K562 (cell line): ENCODE results near the gene WNT16. TPM values are rescaled to one million over a fixed set of nuclear protein-coding genes. Genes with fewer than 3 reads are reported as not detected.
A peak's percentile ranks its signal among the peaks of the same experiment; 100 is the strongest.

Source experiments
- ATAC-seq: fragments of 200-7000 bp; cut with Tn5 transposase; 3 replicates; pipeline ENCODE4 v1.9.1; 2020; ENCODE audit warnings: moderate library complexity
- BruUV-seq: library from RNA; stranded (reverse); fragments of 400-500 nt; replicated peaks from 2 replicates; lab custom pipeline; 2021; lab: Mats Ljungman, UMichigan
- CTCF ChIA-PET: fragments of 300-600 bp; formaldehyde crosslinking; extraction: SDS; loops from one replicate; lab custom pipeline; 2021; ENCODE audit warnings: low intra/inter-chr PET ratio; lab: Yijun Ruan, JAX
- POLR2A ChIA-PET: fragments of 300-600, 350-650 bp; sonication (Branson Sonifier 250); formaldehyde crosslinking; extraction: SDS; loops from one replicate; lab custom pipeline; 2021; ENCODE audit warnings: antibody characterized with exemption, inconsistent platforms; lab: Yijun Ruan, JAX
- DNase-seq, 4 experiments: peaks; one replicate each; pipeline versions ENCODE4 v3.0.0 to v3.0.0-alpha.2; 2011 to 2018; ENCODE audit warnings: low spot score in 3 of 4, mixed read lengths in 3 of 4; ENCODE audit errors: extremely low read depth in 1 of 4
- FAIRE-seq: peaks from 2 replicates; lab custom pipeline; 2011; peaks lifted over from hg19 to GRCh38; lab: Jason Lieb, UNC
- H2AFZ ChIP-seq: 2 replicates; pipeline ENCODE4 v1.6.0; 2011; ENCODE audit warnings: low read depth, low read length, control low read depth, inconsistent platforms
- H3K27ac ChIP-seq: fragments of 200-600 bp; 3 replicates; pipeline ENCODE4 v1.8.0; 2011; ENCODE audit warnings: low read depth, mild to moderate bottlenecking, control low read depth, inconsistent platforms, low read length, moderate library complexity, mixed read lengths; ENCODE audit errors: extremely low read depth
- H3K27me3 ChIP-seq, 2 experiments: fragments of 300-600 bp in 1 of 2; 2 replicates in 1 of 2; 3 replicates in 1 of 2; pipeline versions ENCODE4 v1.6.0 to v1.8.0; 2011; ENCODE audit warnings: inconsistent platforms in 2 of 2, low read length in 2 of 2, mild to moderate bottlenecking in 1 of 2, mixed read lengths in 1 of 2, moderate library complexity in 1 of 2; ENCODE audit not compliant: control insufficient read depth in 2 of 2, insufficient read depth in 2 of 2
- H3K36me3 ChIP-seq: fragments of 300-600 bp; 3 replicates; pipeline ENCODE4 v1.8.0; 2011; ENCODE audit warnings: mild to moderate bottlenecking, low read length, inconsistent platforms; ENCODE audit not compliant: control insufficient read depth, insufficient read depth
- H3K4me1 ChIP-seq, 2 experiments: fragments of 200-600 bp in 1 of 2; replicated peaks in 1 of 2; 2 replicates in 1 of 2; 3 replicates in 1 of 2; pipeline versions ENCODE4 v1.5.1 to v1.8.0; 2011; ENCODE audit warnings: inconsistent platforms in 2 of 2, low read length in 2 of 2, mild to moderate bottlenecking in 1 of 2, mixed read lengths in 1 of 2, moderate library complexity in 1 of 2; ENCODE audit not compliant: control insufficient read depth in 2 of 2, insufficient read depth in 2 of 2
- H3K4me2 ChIP-seq: 2 replicates; pipeline ENCODE4 v1.6.1; 2011; ENCODE audit warnings: low read length, control low read depth, inconsistent platforms, mixed read lengths; ENCODE audit not compliant: insufficient read depth
- H3K4me3 ChIP-seq: fragments of 200-600 bp; sonication (generic), shearing (Covaris generic); 2 replicates; pipeline ENCODE4 v1.5.1; 2016; ENCODE audit warnings: control low read depth, inconsistent platforms
- H3K79me2 ChIP-seq: fragments of 200-600 bp; 3 replicates; pipeline ENCODE4 v1.8.0; 2011; ENCODE audit warnings: low read length, inconsistent platforms; ENCODE audit not compliant: control insufficient read depth, insufficient read depth
- H3K9ac ChIP-seq, 2 experiments: 2 replicates each; pipeline versions ENCODE4 v1.6.0 to v1.6.1; 2011; ENCODE audit warnings: low read depth in 2 of 2, low read length in 2 of 2, control low read depth in 1 of 2, inconsistent platforms in 1 of 2, mild to moderate bottlenecking in 1 of 2, mixed read lengths in 1 of 2; ENCODE audit not compliant: insufficient read depth in 1 of 2
- H3K9me1 ChIP-seq: one replicate; pipeline ENCODE4 v1.6.0; 2011; ENCODE audit warnings: inconsistent platforms, mild to moderate bottlenecking, low read length, moderate library complexity; ENCODE audit not compliant: control insufficient read depth, insufficient read depth
- H3K9me3 ChIP-seq: replicated peaks from 2 replicates; pipeline ENCODE4 v1.5.1; 2011; ENCODE audit warnings: low read depth, low read length, inconsistent platforms; ENCODE audit not compliant: control insufficient read depth, insufficient read depth
- H4K20me1 ChIP-seq: replicated peaks from 2 replicates; pipeline ENCODE4 v1.6.1; 2011; ENCODE audit warnings: low read length, inconsistent platforms, mixed read lengths; ENCODE audit not compliant: control insufficient read depth, insufficient read depth
- ARNT ChIP-seq, 2 experiments: fragments of 450-650 bp; IDR thresholded peaks; 2 replicates each; pipeline ENCODE4 v1.6.1; 2016; ENCODE audit warnings: mild to moderate bottlenecking in 1 of 2
- ATF3 ChIP-seq, 2 experiments: fragments of 450-650 bp in 1 of 2; sonication (generic) in 1 of 2; formaldehyde crosslinking in 1 of 2; IDR thresholded peaks in 1 of 2; conservative IDR thresholded peaks in 1 of 2; 2 replicates each; pipeline versions ENCODE4 v1.6.1 to v1.8.1; 2016 to 2023; ENCODE audit warnings: mild to moderate bottlenecking in 2 of 2, moderate library complexity in 2 of 2, inconsistent platforms in 1 of 2, missing genetic modification reagents in 1 of 2
- BRF1 ChIP-seq: IDR thresholded peaks from 3 replicates; pipeline ENCODE4 v1.6.1; 2011; ENCODE audit warnings: borderline replicate concordance, mild to moderate bottlenecking; ENCODE audit not compliant: insufficient read length; ENCODE audit errors: extremely low read depth
- C11orf30 ChIP-seq: fragments of 450-650 bp; IDR thresholded peaks from 2 replicates; pipeline ENCODE4 v1.6.1; 2016; ENCODE audit warnings: low read depth, mild to moderate bottlenecking
- CBX1 ChIP-seq: sonication (generic); IDR thresholded peaks from 2 replicates; pipeline ENCODE4 v1.6.1; 2016; ENCODE audit warnings: antibody characterized with exemption, low read depth, mild to moderate bottlenecking
- CSDE1 ChIP-seq, 2 experiments: fragments of 450-650 bp; IDR thresholded peaks; 2 replicates each; pipeline ENCODE4 v1.6.1; 2016; ENCODE audit warnings: mild to moderate bottlenecking in 1 of 2
- CXXC5 ChIP-seq: fragments of 250-450 bp; sonication (Bioruptor Pico); IDR thresholded peaks from 2 replicates; pipeline ENCODE4 v1.8.0; 2022; ENCODE audit warnings: inconsistent platforms, mild to moderate bottlenecking, moderate library complexity
- DDX20 ChIP-seq: fragments of 450-650 bp; IDR thresholded peaks from 2 replicates; pipeline ENCODE4 v1.6.1; 2016; ENCODE audit warnings: missing genetic modification characterization, low read depth, mild to moderate bottlenecking, missing compliant biosample characterization, moderate library complexity
- DNMT1 ChIP-seq: fragments of 450-650 bp; IDR thresholded peaks from 2 replicates; pipeline ENCODE4 v1.6.1; 2016; ENCODE audit warnings: antibody characterized with exemption, mild to moderate bottlenecking
- ETV5 ChIP-seq: sonication (generic); formaldehyde crosslinking; IDR thresholded peaks from 2 replicates; pipeline ENCODE4 v1.4.0; 2020; ENCODE audit warnings: low read depth, mild to moderate bottlenecking, missing genetic modification reagents
- FOSL1 ChIP-seq: fragments of 200-800 bp; sonication (Bioruptor generic); conservative IDR thresholded peaks from 2 replicates; pipeline ENCODE4 v1.6.1; 2016; ENCODE audit warnings: missing genetic modification characterization, missing compliant biosample characterization
- GATA2 ChIP-seq: sonication (generic); formaldehyde crosslinking; IDR thresholded peaks from 2 replicates; pipeline ENCODE4 v1.4.0; 2020; ENCODE audit warnings: mild to moderate bottlenecking, missing genetic modification reagents
- MAFK ChIP-seq: IDR thresholded peaks from 2 replicates; pipeline ENCODE4 v1.6.1; 2011; ENCODE audit warnings: low read length, improper control_type of control experiment
- NFE2 ChIP-seq: IDR thresholded peaks from 2 replicates; pipeline ENCODE4 v1.6.1; 2014; ENCODE audit warnings: antibody characterized with exemption, low read depth
- NR1H2 ChIP-seq: sonication (generic); formaldehyde crosslinking; IDR thresholded peaks from 2 replicates; pipeline ENCODE4 v1.4.0; 2020; ENCODE audit warnings: mild to moderate bottlenecking, missing genetic modification reagents
- POLR2A ChIP-seq: fragments of 450-650 bp; conservative IDR thresholded peaks from 2 replicates; pipeline ENCODE4 v1.6.1; 2016
- POLR2B ChIP-seq: fragments of 450-650 bp; IDR thresholded peaks from 2 replicates; pipeline ENCODE4 v1.6.1; 2018; ENCODE audit warnings: low read depth; ENCODE audit not compliant: partially characterized antibody
- POLR2G ChIP-seq: fragments of 200-400 bp; formaldehyde crosslinking; IDR thresholded peaks from 2 replicates; pipeline ENCODE4 v1.6.1; 2017; ENCODE audit warnings: low read depth, mild to moderate bottlenecking, antibody characterized with exemption, low read length, moderate library complexity
- RBM22 ChIP-seq: fragments of 200-400 bp; formaldehyde crosslinking; IDR thresholded peaks from 2 replicates; pipeline ENCODE4 v1.6.1; 2018; ENCODE audit warnings: low read length, low read depth; ENCODE audit not compliant: poor library complexity, severe bottlenecking
- RNF2 ChIP-seq: sonication (generic); IDR thresholded peaks from 2 replicates; pipeline ENCODE4 v1.6.1; 2016
- SMARCA4 ChIP-seq: fragments of 450-650 bp; IDR thresholded peaks from 2 replicates; pipeline ENCODE4 v1.6.1; 2016
- SOX6 ChIP-seq: fragments of 450-650 bp; IDR thresholded peaks from 2 replicates; pipeline ENCODE4 v1.6.1; 2014; ENCODE audit warnings: mild to moderate bottlenecking
- ZNF316 ChIP-seq: fragments of 450-650 bp; IDR thresholded peaks from 2 replicates; pipeline ENCODE4 v1.6.1; 2016
- ZZZ3 ChIP-seq: fragments of 450-650 bp; IDR thresholded peaks from 2 replicates; pipeline ENCODE4 v1.6.1; 2016; ENCODE audit warnings: antibody characterized with exemption, mild to moderate bottlenecking, moderate library complexity
- WGBS: fragments of 100-300 bp; shearing (Covaris generic); methylation state at CpG from one replicate; pipeline ENCODE4 v1.1.6; 2016; ENCODE audit warnings: low coverage, mixed read lengths; ENCODE audit not compliant: insufficient coverage; ENCODE audit errors: missing lambda C conversion rate; 5-methylcytosine and 5-hydroxymethylcytosine counted together
- in situ Hi-C: fragments of 300-500 bp; cut with MboI; formaldehyde crosslinking; loops from 4 replicates; pipeline ENCODE4 v1.15.0; 2018; ENCODE audit warnings: inconsistent platforms, mixed read lengths
- intact Hi-C: fragments of 100-400 bp; cut with micrococcal nuclease; formaldehyde crosslinking; loops from 2 replicates; pipeline ENCODE4 v1.14.2; 2022
- polyA plus RNA-seq, 8 experiments: library from polyadenylated mRNA; depleted of rRNA in 4 of 8; stranded (reverse) in 5 of 8; unstranded in 3 of 8; fragments of >200 nt; fragmentation: Nextera tagmentation in 2 of 8; fragmentation: Illumina TruSeq in 1 of 8; extraction: Ambion mirVana in 2 of 8; extraction: Trizol in 1 of 8; gene quantifications; 2 replicates each; pipeline versions ENCODE4 v1.2.1 to v1.2.3, GENCODE V29; 2011 to 2014; ENCODE audit warnings: inconsistent platforms in 1 of 8, missing spikeins in 1 of 8
- total RNA-seq, 7 experiments: library from RNA; depleted of rRNA in 6 of 7; stranded (reverse); fragments of >200 nt in 6 of 7; fragmentation: Illumina TruSeq in 2 of 7; extraction: Trizol in 2 of 7; gene quantifications; 2 replicates each; pipeline versions ENCODE4 v1.2.1 to v1.2.3, GENCODE V29; 2011 to 2021; ENCODE audit warnings: low replicate concordance in 1 of 7

The WNT16 gene
- total and polyA plus RNA-seq, 9 of the 15 experiments (the other 6 are each of a cell fraction or from before 2014, with no cell fraction given) = 0.06 to 0.07 TPM; not detected in 7

GRCh38 chr7:121286742-121287734, 41.8 kb upstream of the WNT16 start:
- in situ Hi-C loops (no loop called here), intact Hi-C loops (no loop called here)
- H3K4me3 ChIP-seq = no peak overlapping the region
- POLR2A ChIA-PET = no interaction called here
- DNase-seq (no peak), FAIRE-seq (no peak), ATAC-seq (peak; percentile 47)
- peaks cover 16% of the 10 kb centered on the region for H3K9me3 ChIP-seq
- no TSS peak for BruUV-seq
- 86% methylated on average over 6 of the region's 6 CpGs for WGBS
- H3K79me2 ChIP-seq = no peaks in the 10 kb centered on the region
- peaks cover 78% of the 10 kb centered on the region for H3K36me3 ChIP-seq
- no peak overlapping the region for H3K9ac ChIP-seq
- CTCF ChIA-PET = no interaction called here
- no peaks in the 10 kb centered on the region for H3K4me1 ChIP-seq
- H2AFZ ChIP-seq = no peak overlapping the region
- H3K27me3 ChIP-seq = no peaks in the 10 kb centered on the region
- no peaks in the 10 kb centered on the region for H3K9me1 ChIP-seq
- H3K27ac ChIP-seq = no peak overlapping the region; the same call in 2 of the 3 replicates
- H4K20me1 ChIP-seq = no peaks in the 10 kb centered on the region
- no peak overlapping the region for H3K4me2 ChIP-seq
- TF ChIP-seq C11orf30 (0 out of 2 replicates have a peak, but pooled peaks have one; percentile 30), ETV5 (no peak), CSDE1 (IDR thresholded peaks at IDR 0.05) (no peak), NR1H2 (no peak), FOSL1 (tag) (peak; percentile 74), ZZZ3 (no peak), ATF3 (IDR thresholded peaks at IDR 0.05) (peak; percentile 75), ATF3 (CRISPR knock-in tag; conservative IDR thresholded peaks at IDR 0.05) (no peak), MAFK (peak; percentile 22; the same call in 1 of the 2 replicates), RNF2 (no peak), POLR2B (peak; percentile 79), RBM22 (peak; percentile 91), CXXC5 (no peak), POLR2G (peak; percentile 27; the same call in 1 of the 2 replicates), ARNT (IDR thresholded peaks at IDR 0.05) (no peak), DDX20 (no peak), NFE2 (peak; percentile 52; the same call in 1 of the 2 replicates), ZNF316 (peak; percentile 19; the same call in 1 of the 2 replicates), SOX6 (no peak), DNMT1 (no peak), POLR2A (peak; percentile 72), CBX1 (no peak), GATA2 (CRISPR knock-in tag) (peak; percentile 21; the same call in 1 of the 2 replicates), BRF1 (no peak), SMARCA4 (0 out of 2 replicates have a peak, but pooled peaks have one; percentile 24)
